ENCODE measurements around the gene FAAP20.
A peak's percentile ranks its signal among the peaks of the same experiment; 100 is the strongest.

Gene FAAP20

GRCh38 chr1:2198571-2198970 is 4.0 kb upstream of the FAAP20 start:
- H3K4me3 ChIP-seq (ENCODE audit: low read depth in 1 of 2, low read length in 2 of 2) = peak overlapping the region in 1 of 2 donors; percentile 6

GRCh38 chr1:2197707-2198165 is 3.2 kb upstream of the FAAP20 start:
- H3K4me1 ChIP-seq (ENCODE audit: control insufficient read depth in 1 of 2, insufficient read depth in 2 of 2, low read length in 2 of 2) = peaks cover 9 to 48% of the 10 kb centered on the region in 2 donors
- H3K4me3 ChIP-seq (ENCODE audit: low read depth in 1 of 2, low read length in 2 of 2) = no peak overlapping the region
- no peaks in the 10 kb centered on the region for H3K27me3 ChIP-seq (ENCODE audit: low read depth, low read length)
- no peaks in the 10 kb centered on the region for H3K9me3 ChIP-seq (ENCODE audit: control insufficient read depth in 1 of 2, low read length in 2 of 2)
- no peak overlapping the region for H3K27ac ChIP-seq (ENCODE audit: low read length)
- no peaks in the 10 kb centered on the region for H3K36me3 ChIP-seq (ENCODE audit: control insufficient read depth in 1 of 2, insufficient read depth in 2 of 2, low read length in 2 of 2)

More at GRCh38 chr1:2198571-2198970, 4.0 kb upstream of the FAAP20 start:
- H3K27ac ChIP-seq (ENCODE audit: low read length) = peak overlapping the region; percentile 67
- no peaks in the 10 kb centered on the region for H3K9me3 ChIP-seq (ENCODE audit: control insufficient read depth in 1 of 2, low read length in 2 of 2)
- peaks cover 3 to 41% of the 10 kb centered on the region in 2 donors for H3K4me1 ChIP-seq (ENCODE audit: control insufficient read depth in 1 of 2, insufficient read depth in 2 of 2, low read length in 2 of 2)
- H3K36me3 ChIP-seq (ENCODE audit: control insufficient read depth in 1 of 2, insufficient read depth in 2 of 2, low read length in 2 of 2) = no peaks in the 10 kb centered on the region
- H3K27me3 ChIP-seq (ENCODE audit: low read depth, low read length) = no peaks in the 10 kb centered on the region

- Histone ChIP-seq H3K27me3 (ENCODE audit: low read depth, low read length) (no peaks in the 10 kb centered on the region), H3K27ac (ENCODE audit: low read length) (no peak overlapping the region), H3K36me3 (ENCODE audit: control insufficient read depth in 1 of 2, insufficient read depth in 2 of 2, low read length in 2 of 2) (no peaks in the 10 kb centered on the region), H3K4me3 (ENCODE audit: low read depth in 1 of 2, low read length in 2 of 2) (no peak overlapping the region), H3K4me1 (ENCODE audit: control insufficient read depth in 1 of 2, insufficient read depth in 2 of 2, low read length in 2 of 2) (peaks cover 11 to 54% of the 10 kb centered on the region in 2 donors), H3K9me3 (ENCODE audit: control insufficient read depth in 1 of 2, low read length in 2 of 2) (no peaks in the 10 kb centered on the region)
Observed at GRCh38 chr1:2196901-2197638, 2.5 kb upstream of the FAAP20 start.

GRCh38 chr1:2195785-2196184 is 1.2 kb upstream of the FAAP20 start:
- peak overlapping the region in 1 of 2 donors; percentile 71 for H3K4me3 ChIP-seq (ENCODE audit: low read depth in 1 of 2, low read length in 2 of 2)
- H3K27me3 ChIP-seq (ENCODE audit: low read depth, low read length) = no peaks in the 10 kb centered on the region
- H3K4me1 ChIP-seq (ENCODE audit: control insufficient read depth in 1 of 2, insufficient read depth in 2 of 2, low read length in 2 of 2) = peaks cover 14 to 62% of the 10 kb centered on the region in 2 donors

GRCh38 chr1:2194898-2195673 is 514 bp upstream of the FAAP20 start:
- Histone ChIP-seq H3K36me3 (ENCODE audit: control insufficient read depth in 1 of 2, insufficient read depth in 2 of 2, low read length in 2 of 2) (no peaks in the 10 kb centered on the region), H3K4me3 (ENCODE audit: low read depth in 1 of 2, low read length in 2 of 2) (peak overlapping the region; percentile 71 to 72), H3K27ac (ENCODE audit: low read length) (peak overlapping the region; percentile 86), H3K4me1 (ENCODE audit: control insufficient read depth in 1 of 2, insufficient read depth in 2 of 2, low read length in 2 of 2) (peaks cover 20 to 62% of the 10 kb centered on the region in 2 donors), H3K9me3 (ENCODE audit: control insufficient read depth in 1 of 2, low read length in 2 of 2) (no peaks in the 10 kb centered on the region), H3K27me3 (ENCODE audit: low read depth, low read length) (no peaks in the 10 kb centered on the region)

More at GRCh38 chr1:2195785-2196184, 1.2 kb upstream of the FAAP20 start:
- H3K27ac ChIP-seq (ENCODE audit: low read length) = peak overlapping the region; percentile 86
- H3K9me3 ChIP-seq (ENCODE audit: control insufficient read depth in 1 of 2, low read length in 2 of 2) = no peaks in the 10 kb centered on the region
- H3K36me3 ChIP-seq (ENCODE audit: control insufficient read depth in 1 of 2, insufficient read depth in 2 of 2, low read length in 2 of 2) = no peaks in the 10 kb centered on the region

GRCh38 chr1:2193514-2194281 is 874 bp downstream of the FAAP20 start:
- peaks cover 17 to 53% of the 10 kb centered on the region in 2 donors for H3K4me1 ChIP-seq (ENCODE audit: control insufficient read depth in 1 of 2, insufficient read depth in 2 of 2, low read length in 2 of 2)
- H3K9me3 ChIP-seq (ENCODE audit: control insufficient read depth in 1 of 2, low read length in 2 of 2) = no peaks in the 10 kb centered on the region
- no peaks in the 10 kb centered on the region for H3K36me3 ChIP-seq (ENCODE audit: control insufficient read depth in 1 of 2, insufficient read depth in 2 of 2, low read length in 2 of 2)
- H3K27ac ChIP-seq (ENCODE audit: low read length) = peak overlapping the region; percentile 23
- H3K4me3 ChIP-seq (ENCODE audit: low read depth in 1 of 2, low read length in 2 of 2) = peak overlapping the region; percentile 18 to 37
- no peaks in the 10 kb centered on the region for H3K27me3 ChIP-seq (ENCODE audit: low read depth, low read length)

GRCh38 chr1:2192031-2192995 is 2.3 kb downstream of the FAAP20 start:
- peak overlapping the region; percentile 42 for H3K27ac ChIP-seq (ENCODE audit: low read length)
- H3K27me3 ChIP-seq (ENCODE audit: low read depth, low read length) = no peaks in the 10 kb centered on the region
- H3K4me3 ChIP-seq (ENCODE audit: low read depth in 1 of 2, low read length in 2 of 2) = peak overlapping the region in 1 of 2 donors; percentile 30
- no peaks in the 10 kb centered on the region for H3K36me3 ChIP-seq (ENCODE audit: control insufficient read depth in 1 of 2, insufficient read depth in 2 of 2, low read length in 2 of 2)
- no peaks in the 10 kb centered on the region for H3K9me3 ChIP-seq (ENCODE audit: control insufficient read depth in 1 of 2, low read length in 2 of 2)
- peaks cover 17 to 51% of the 10 kb centered on the region in 2 donors for H3K4me1 ChIP-seq (ENCODE audit: control insufficient read depth in 1 of 2, insufficient read depth in 2 of 2, low read length in 2 of 2)

- H3K27me3 ChIP-seq (ENCODE audit: low read depth, low read length) = no peaks in the 10 kb centered on the region
- H3K9me3 ChIP-seq (ENCODE audit: control insufficient read depth in 1 of 2, low read length in 2 of 2) = no peaks in the 10 kb centered on the region
- H3K4me1 ChIP-seq (ENCODE audit: control insufficient read depth in 1 of 2, insufficient read depth in 2 of 2, low read length in 2 of 2) = peaks cover 17 to 46% of the 10 kb centered on the region in 2 donors
- no peaks in the 10 kb centered on the region for H3K36me3 ChIP-seq (ENCODE audit: control insufficient read depth in 1 of 2, insufficient read depth in 2 of 2, low read length in 2 of 2)
- peak overlapping the region; percentile 60 to 66 for H3K4me3 ChIP-seq (ENCODE audit: low read depth in 1 of 2, low read length in 2 of 2)
- H3K27ac ChIP-seq (ENCODE audit: low read length) = peak overlapping the region; percentile 77
Observed at GRCh38 chr1:2190491-2190976, 4.0 kb downstream of the FAAP20 start.

- Histone ChIP-seq H3K9me3 (ENCODE audit: control insufficient read depth in 1 of 2, low read length in 2 of 2) (no peaks in the 10 kb centered on the region), H3K4me1 (ENCODE audit: control insufficient read depth in 1 of 2, insufficient read depth in 2 of 2, low read length in 2 of 2) (peaks cover 17 to 40% of the 10 kb centered on the region in 2 donors), H3K36me3 (ENCODE audit: control insufficient read depth in 1 of 2, insufficient read depth in 2 of 2, low read length in 2 of 2) (peaks cover 0 to 5% of the 10 kb centered on the region in 2 donors), H3K4me3 (ENCODE audit: low read depth in 1 of 2, low read length in 2 of 2) (peak overlapping the region; percentile 60 to 66), H3K27ac (ENCODE audit: low read length) (peak overlapping the region; percentile 77), H3K27me3 (ENCODE audit: low read depth, low read length) (no peaks in the 10 kb centered on the region)
Observed at GRCh38 chr1:2189459-2190425, 4.8 kb downstream of the FAAP20 start.

Data from muscle layer of duodenum (tissue), 2 donors.